HEK293T (cell line): Measurements from ENCODE around the gene USF2.

ENCODE experiments used
- BHLHE40 ChIP-seq: fragments of 450-650 bp; IDR thresholded peaks from 2 replicates; pipeline ENCODE4 v1.6.1; 2016; ENCODE audit warnings: mild to moderate bottlenecking, moderate library complexity, borderline replicate concordance
- FOXA1 ChIP-seq: fragments of 450-650 bp; IDR thresholded peaks from 2 replicates; pipeline ENCODE4 v1.6.1; 2016; ENCODE audit warnings: mild to moderate bottlenecking
- FOXM1 ChIP-seq: fragments of 450-650 bp; IDR thresholded peaks from 2 replicates; pipeline ENCODE4 v1.6.1; 2017; ENCODE audit warnings: mild to moderate bottlenecking, borderline replicate concordance
- HDGF ChIP-seq: fragments of 450-650 bp; IDR thresholded peaks from 2 replicates; pipeline ENCODE4 v1.6.1; 2017; ENCODE audit warnings: antibody characterized with exemption, borderline replicate concordance
- SP1 ChIP-seq: fragments of 450-650 bp; IDR thresholded peaks from 2 replicates; pipeline ENCODE4 v1.6.1; 2017

- TF ChIP-seq FOXM1 (no peak), BHLHE40 (no peak), FOXA1 (no peak), SP1 (no peak), HDGF (no peak)
These were observed 47.1 kb downstream of the USF2 start for GRCh38 chr19:35315883-35316282.
